ENCODE results near the gene HNRNPUL1.

The HNRNPUL1 gene

GRCh38 chr19:41355802-41356201, 91.6 kb downstream of the HNRNPUL1 start:
- no peak overlapping the region for H3K27ac ChIP-seq (ENCODE audit: low read depth, low read length)

GRCh38 chr19:41356984-41357739, 93.0 kb downstream of the HNRNPUL1 start:
- H3K9ac ChIP-seq (ENCODE audit: low read length in 5 of 5): no peak overlapping the region
- H3K36me3 ChIP-seq (ENCODE audit: control insufficient read depth in 5 of 5, insufficient read depth in 5 of 5, low read length in 5 of 5): no peaks in the 10 kb centered on the region
- no peaks in the 10 kb centered on the region for H3K9me3 ChIP-seq (ENCODE audit: control insufficient read depth in 5 of 5, low read length in 5 of 5)
- H3K27me3 ChIP-seq (ENCODE audit: control insufficient read depth in 5 of 5, insufficient read depth in 4 of 5, low read length in 5 of 5): peaks cover 0 to 7% (median 5%) of the 10 kb centered on the region in 5 donors
- no peak overlapping the region for H3K27ac ChIP-seq (ENCODE audit: low read depth, low read length)
- H3K4me3 ChIP-seq (ENCODE audit: low read depth in 1 of 5, low read length in 5 of 5): no peak overlapping the region
- peaks cover 0 to 51% (median 18%) of the 10 kb centered on the region in 5 donors for H3K4me1 ChIP-seq (ENCODE audit: control insufficient read depth in 5 of 5, insufficient read depth in 5 of 5, low read length in 5 of 5)

More at GRCh38 chr19:41355802-41356201, 91.6 kb downstream of the HNRNPUL1 start:
- Histone ChIP-seq H3K4me1 (ENCODE audit: control insufficient read depth in 5 of 5, insufficient read depth in 5 of 5, low read length in 5 of 5) (peaks cover 0 to 64% (median 31%) of the 10 kb centered on the region in 5 donors), H3K9me3 (ENCODE audit: control insufficient read depth in 5 of 5, low read length in 5 of 5) (no peaks in the 10 kb centered on the region), H3K27me3 (ENCODE audit: control insufficient read depth in 5 of 5, insufficient read depth in 4 of 5, low read length in 5 of 5) (peaks cover 0 to 17% (median 6%) of the 10 kb centered on the region in 5 donors), H3K9ac (ENCODE audit: low read length in 5 of 5) (peak overlapping the region in 1 of 5 donors; percentile 12), H3K4me3 (ENCODE audit: low read depth in 1 of 5, low read length in 5 of 5) (no peak overlapping the region), H3K36me3 (ENCODE audit: control insufficient read depth in 5 of 5, insufficient read depth in 5 of 5, low read length in 5 of 5) (no peaks in the 10 kb centered on the region)

Measured in subcutaneous abdominal adipose tissue (tissue), 5 donors.